Measurements from ENCODE around the gene C1QL1.

Gene C1QL1

DNA sequence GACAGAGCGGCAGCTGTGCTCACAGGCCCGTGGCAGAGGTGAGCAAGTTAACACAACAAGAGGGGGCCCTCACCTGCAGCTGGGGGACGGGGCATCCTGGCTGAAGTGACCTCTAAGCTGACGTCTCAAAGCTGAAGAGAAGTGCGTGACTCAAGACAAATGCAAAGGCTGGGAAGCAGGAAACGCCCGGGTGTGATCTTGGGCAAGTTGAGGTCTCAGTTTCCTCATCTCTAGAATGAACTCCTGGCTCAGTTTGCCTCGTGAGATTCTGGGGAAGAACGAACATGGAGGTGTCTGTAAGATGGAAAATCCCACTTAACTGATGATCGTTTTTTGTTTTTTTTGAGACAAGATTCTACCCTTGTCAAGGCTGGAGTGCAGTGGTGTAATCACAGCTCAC lies 40.1 kb upstream of the C1QL1 start:
- no peaks in the 10 kb centered on the region for H3K79me2 ChIP-seq (ENCODE audit: insufficient read depth, low read length)
- H3K4me1 ChIP-seq (ENCODE audit: insufficient read depth, low read length, severe bottlenecking): no peaks in the 10 kb centered on the region
- 0 out of 2 replicates have a peak, but pooled peaks cover 3% of the 10 kb centered on the region for H3K27me3 ChIP-seq (ENCODE audit: insufficient read depth, low read length)
- no peaks in the 10 kb centered on the region for H4K20me1 ChIP-seq (ENCODE audit: insufficient read depth, low read length)
- TF ChIP-seq CTCF (IDR thresholded peaks at IDR 0.05; ENCODE audit: low read length) (no peak), EZH2 (IDR thresholded peaks at IDR 0.05; ENCODE audit: borderline replicate concordance, low read length) (no peak)
- no peak overlapping the region for H3K4me3 ChIP-seq (ENCODE audit: low read depth, low read length, poor library complexity, severe bottlenecking)
- no peak overlapping the region for H2AFZ ChIP-seq (ENCODE audit: low read length)
- no peaks in the 10 kb centered on the region for H3K9me2 ChIP-seq (ENCODE audit: low read depth, low read length)
- H3K36me3 ChIP-seq (ENCODE audit: insufficient read depth, low read length): no peaks in the 10 kb centered on the region
- no peaks in the 10 kb centered on the region for H3F3A ChIP-seq (ENCODE audit: insufficient read depth, low read length)
- H3K9me3 ChIP-seq (ENCODE audit: low read length): no peaks in the 10 kb centered on the region
- H3K27ac ChIP-seq (ENCODE audit: low read depth, low read length, poor library complexity, severe bottlenecking): no peak overlapping the region
- H3K4me2 ChIP-seq (ENCODE audit: low read length): no peak overlapping the region
- H3K9ac ChIP-seq (ENCODE audit: low read length): no peak overlapping the region

GRCh38 chr17:45006927-45007461 lies 38.9 kb upstream of the C1QL1 start:
- Histone ChIP-seq H3K9me3 (ENCODE audit: low read length) (no peaks in the 10 kb centered on the region), H3K9me2 (ENCODE audit: low read depth, low read length) (no peaks in the 10 kb centered on the region), H3K79me2 (ENCODE audit: insufficient read depth, low read length) (no peaks in the 10 kb centered on the region), H3K9ac (ENCODE audit: low read length) (no peak overlapping the region), H3K36me3 (ENCODE audit: insufficient read depth, low read length) (no peaks in the 10 kb centered on the region), H3K27me3 (ENCODE audit: insufficient read depth, low read length) (0 out of 2 replicates have a peak, but pooled peaks cover 3% of the 10 kb centered on the region), H3K4me1 (ENCODE audit: insufficient read depth, low read length, severe bottlenecking) (no peaks in the 10 kb centered on the region), H2AFZ (ENCODE audit: low read length) (no peak overlapping the region), H3K4me3 (ENCODE audit: low read depth, low read length, poor library complexity, severe bottlenecking) (no peak overlapping the region), H4K20me1 (ENCODE audit: insufficient read depth, low read length) (no peaks in the 10 kb centered on the region), H3K27ac (ENCODE audit: low read depth, low read length, poor library complexity, severe bottlenecking) (no peak overlapping the region), H3F3A (ENCODE audit: insufficient read depth, low read length) (no peaks in the 10 kb centered on the region), H3K4me2 (ENCODE audit: low read length) (no peak overlapping the region)
- TF ChIP-seq CTCF (IDR thresholded peaks at IDR 0.05; ENCODE audit: low read length) (no peak), EZH2 (IDR thresholded peaks at IDR 0.05; ENCODE audit: borderline replicate concordance, low read length) (no peak)

GRCh38 chr17:45005700-45006099 lies 37.6 kb upstream of the C1QL1 start:
- TF ChIP-seq CTCF (IDR thresholded peaks at IDR 0.05; ENCODE audit: low read length) (no peak), EZH2 (IDR thresholded peaks at IDR 0.05; ENCODE audit: borderline replicate concordance, low read length) (no peak)
- no peaks in the 10 kb centered on the region for H3K9me2 ChIP-seq (ENCODE audit: low read depth, low read length)
- H3K79me2 ChIP-seq (ENCODE audit: insufficient read depth, low read length): no peaks in the 10 kb centered on the region
- H3K27me3 ChIP-seq (ENCODE audit: insufficient read depth, low read length): peaks cover 3% of the 10 kb centered on the region; the same call in 1 of the 2 replicates
- H3K4me1 ChIP-seq (ENCODE audit: insufficient read depth, low read length, severe bottlenecking): no peaks in the 10 kb centered on the region
- H4K20me1 ChIP-seq (ENCODE audit: insufficient read depth, low read length): no peaks in the 10 kb centered on the region
- H3K27ac ChIP-seq (ENCODE audit: low read depth, low read length, poor library complexity, severe bottlenecking): no peak overlapping the region
- H3F3A ChIP-seq (ENCODE audit: insufficient read depth, low read length): no peaks in the 10 kb centered on the region
- no peak overlapping the region for H3K9ac ChIP-seq (ENCODE audit: low read length)
- no peak overlapping the region for H3K4me3 ChIP-seq (ENCODE audit: low read depth, low read length, poor library complexity, severe bottlenecking)
- no peak overlapping the region for H3K4me2 ChIP-seq (ENCODE audit: low read length)
- no peaks in the 10 kb centered on the region for H3K9me3 ChIP-seq (ENCODE audit: low read length)
- H2AFZ ChIP-seq (ENCODE audit: low read length): no peak overlapping the region
- no peaks in the 10 kb centered on the region for H3K36me3 ChIP-seq (ENCODE audit: insufficient read depth, low read length)

Measured in OCI-LY1 (cell line).